IPS-18c (cell line): ENCODE measurements around the gene KCNF1.

Source experiments
- H3K4me3 ChIP-seq: 2 replicates; pipeline ENCODE4 v1.7.0; 2013; ENCODE audit warnings: low read depth, mild to moderate bottlenecking, low read length, moderate library complexity; ENCODE audit not compliant: insufficient read depth
- H3K9me3 ChIP-seq: one replicate; pipeline ENCODE4 v1.6.1; 2013; ENCODE audit warnings: mild to moderate bottlenecking, low read length, moderate library complexity; ENCODE audit not compliant: control insufficient read depth, insufficient read depth

Gene KCNF1

DNA sequence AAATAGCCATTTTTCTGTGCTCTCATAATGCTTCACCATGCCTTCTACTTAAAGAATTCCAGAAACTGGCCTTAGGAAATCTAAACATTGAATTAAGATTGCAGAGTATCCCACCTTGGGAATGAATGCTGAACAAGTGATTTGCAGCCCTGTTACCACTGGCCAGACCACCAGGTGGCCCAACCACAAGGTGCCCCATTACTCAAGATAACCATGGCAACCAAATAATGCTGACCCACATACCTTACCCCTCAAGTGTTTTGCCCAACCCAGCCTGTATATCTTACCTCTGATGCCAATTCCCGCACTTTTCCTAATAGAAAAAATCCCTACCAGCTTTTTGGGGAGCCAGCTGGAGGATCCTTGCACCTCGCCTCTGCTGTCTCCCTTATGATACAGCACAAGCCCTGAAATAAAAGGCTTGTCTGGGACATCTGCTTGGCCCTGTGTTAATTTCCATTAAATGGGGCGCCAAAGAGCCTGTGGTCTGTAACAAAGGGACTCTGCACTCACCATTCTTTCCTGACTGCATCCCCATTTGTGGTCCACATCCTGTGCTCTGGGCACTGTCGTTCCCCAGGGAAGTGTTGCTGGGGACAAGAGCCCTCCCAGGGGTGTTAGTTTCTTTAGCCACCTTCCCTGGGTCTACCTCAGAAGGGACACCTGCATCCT, 17.3 kb upstream of the KCNF1 start:
- Histone ChIP-seq H3K9me3 (peaks cover 2% of the 10 kb centered on the region), H3K4me3 (no peak overlapping the region)

GRCh38 chr2:10895231-10895630, 16.5 kb upstream of the KCNF1 start:
- Histone ChIP-seq H3K4me3 (no peak overlapping the region), H3K9me3 (peaks cover 2% of the 10 kb centered on the region)

GRCh38 chr2:10897956-10898355, 13.8 kb upstream of the KCNF1 start:
- H3K4me3 ChIP-seq = no peak overlapping the region
- no peaks in the 10 kb centered on the region for H3K9me3 ChIP-seq

- Histone ChIP-seq H3K9me3 (peaks cover 5% of the 10 kb centered on the region), H3K4me3 (no peak overlapping the region)
Observed at GRCh38 chr2:10900216-10901109, 11.3 kb upstream of the KCNF1 start.

GRCh38 chr2:10901160-10901939, 10.4 kb upstream of the KCNF1 start:
- no peak overlapping the region for H3K4me3 ChIP-seq

GRCh38 chr2:10903861-10904210, 7.9 kb upstream of the KCNF1 start:
- peaks cover 5% of the 10 kb centered on the region for H3K9me3 ChIP-seq
- no peak overlapping the region for H3K4me3 ChIP-seq

More at GRCh38 chr2:10901160-10901939, 10.4 kb upstream of the KCNF1 start:
- H3K9me3 ChIP-seq = peaks cover 5% of the 10 kb centered on the region

DNA sequence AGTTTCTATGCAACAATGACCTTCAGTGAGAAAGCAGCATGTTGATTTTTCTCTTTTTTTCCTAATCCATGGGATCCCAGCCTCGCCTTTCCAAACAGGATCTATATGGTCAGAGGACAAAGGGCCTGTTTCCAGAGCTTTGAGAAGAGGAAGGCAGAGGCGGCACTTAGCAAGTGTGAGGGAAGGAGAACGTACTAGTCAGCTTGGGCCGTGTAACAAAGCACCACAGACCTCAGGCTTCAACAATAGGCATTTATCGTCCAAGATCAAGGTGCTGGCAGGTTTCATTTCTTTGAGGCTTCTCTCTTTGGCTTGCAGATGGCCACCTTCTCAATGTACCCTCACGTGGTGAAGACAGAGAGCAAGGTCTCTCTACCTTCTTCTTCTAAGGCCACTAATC, 7.3 kb upstream of the KCNF1 start:
- no peak overlapping the region for H3K4me3 ChIP-seq
- H3K9me3 ChIP-seq = peaks cover 5% of the 10 kb centered on the region

GRCh38 chr2:10905006-10905861, 6.5 kb upstream of the KCNF1 start:
- Histone ChIP-seq H3K4me3 (no peak overlapping the region), H3K9me3 (peaks cover 5% of the 10 kb centered on the region)

- H3K9me3 ChIP-seq = peaks cover 5% of the 10 kb centered on the region
- H3K4me3 ChIP-seq = no peak overlapping the region
Observed at GRCh38 chr2:10905862-10906143, 5.9 kb upstream of the KCNF1 start.

- Histone ChIP-seq H3K4me3 (no peak overlapping the region), H3K9me3 (peaks cover 5% of the 10 kb centered on the region)
Observed at GRCh38 chr2:10906926-10907625, 4.7 kb upstream of the KCNF1 start.

GRCh38 chr2:10908195-10908594, 3.5 kb upstream of the KCNF1 start:
- no peak overlapping the region for H3K4me3 ChIP-seq

DNA sequence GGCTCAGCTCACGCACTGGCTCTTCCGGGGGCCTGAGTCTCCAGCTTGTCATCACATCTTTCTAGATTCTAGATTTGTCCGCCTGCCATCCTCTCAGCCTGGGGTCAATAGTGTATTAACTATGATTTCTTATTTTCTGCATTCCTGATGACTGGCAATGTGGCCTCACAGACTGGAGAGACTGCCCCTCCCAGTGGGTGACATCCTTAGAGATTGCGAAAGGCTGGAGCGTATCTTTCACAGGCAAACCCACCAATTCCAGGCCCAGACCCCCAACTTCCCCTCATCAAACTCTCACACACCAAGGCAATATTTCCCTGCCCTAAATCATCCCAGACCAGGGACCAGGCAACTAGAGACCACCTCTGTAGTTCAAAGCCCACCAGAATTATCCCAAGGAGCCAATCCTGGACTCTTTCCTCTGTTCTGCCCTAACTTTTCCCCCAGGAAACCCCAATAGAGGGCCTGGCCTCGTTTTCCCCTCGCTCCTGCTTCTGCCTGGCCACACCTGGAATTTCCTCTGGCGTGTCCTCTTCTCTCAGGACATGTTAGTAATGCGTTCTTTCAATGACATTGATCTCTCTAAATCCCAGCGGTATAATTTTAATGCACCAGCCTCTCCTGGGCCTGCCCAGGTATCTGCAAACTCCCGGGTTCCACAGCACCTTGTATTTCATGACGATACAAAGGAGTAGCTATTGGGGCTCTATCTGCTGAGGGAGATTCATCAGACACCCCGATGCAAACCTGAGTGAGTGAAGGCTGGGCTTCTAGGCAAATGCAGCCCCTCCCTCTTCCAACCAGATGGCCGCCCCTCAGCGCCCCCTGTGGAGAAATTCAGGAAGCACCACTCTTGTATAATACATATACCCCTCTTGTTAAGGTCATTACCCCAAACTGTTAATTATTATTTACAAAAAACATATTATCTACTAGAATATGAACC, 2.4 kb upstream of the KCNF1 start:
- Histone ChIP-seq H3K4me3 (no peak overlapping the region), H3K9me3 (peaks cover 2% of the 10 kb centered on the region)

More at GRCh38 chr2:10908195-10908594, 3.5 kb upstream of the KCNF1 start:
- peaks cover 5% of the 10 kb centered on the region for H3K9me3 ChIP-seq

DNA sequence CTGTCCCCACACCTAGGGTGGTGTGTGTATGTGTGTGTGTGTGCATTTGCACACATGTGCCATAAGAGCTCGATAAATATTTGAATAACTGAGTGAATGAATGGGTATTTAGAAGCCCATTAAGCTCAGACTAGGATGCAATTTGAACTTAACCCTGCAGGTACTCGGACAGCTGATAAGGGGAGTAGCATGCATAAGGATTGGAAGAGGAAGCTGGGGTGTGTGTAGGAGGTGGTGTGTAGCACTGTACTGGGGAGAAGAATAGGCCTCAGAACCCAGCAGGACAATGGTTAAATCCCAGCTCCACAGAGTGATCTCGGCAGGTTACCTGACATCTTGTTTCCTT, 1.8 kb upstream of the KCNF1 start:
- Histone ChIP-seq H3K4me3 (no peak overlapping the region), H3K9me3 (no peaks in the 10 kb centered on the region)

DNA sequence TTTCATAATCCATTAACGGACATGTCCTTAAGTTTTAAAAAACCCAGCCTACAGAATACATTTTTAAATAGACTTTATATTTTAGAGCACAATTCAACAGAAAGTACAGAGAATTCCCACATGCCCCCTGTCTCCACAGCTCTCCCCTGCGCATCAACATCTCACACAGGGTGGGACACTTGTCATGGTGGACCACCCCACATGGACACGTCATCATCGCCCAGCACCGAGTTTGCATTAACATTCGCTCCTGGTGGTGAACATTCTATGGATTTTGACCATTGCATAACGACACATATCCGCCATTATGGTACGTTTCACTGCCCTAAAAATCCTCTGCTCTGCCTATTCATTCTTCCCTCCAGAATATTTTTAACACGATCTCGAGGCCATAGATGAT, 1.1 kb upstream of the KCNF1 start:
- H3K4me3 ChIP-seq = no peak overlapping the region

GRCh38 chr2:10912076-10912731, 470 bp downstream of the KCNF1 start:
- peak overlapping the region; percentile 55 for H3K4me3 ChIP-seq
- H3K9me3 ChIP-seq = no peaks in the 10 kb centered on the region

More for the DNA sequence above, 1.1 kb upstream of the KCNF1 start:
- H3K9me3 ChIP-seq = no peaks in the 10 kb centered on the region
